Measurements from ENCODE around the gene RAC3. TPM values are rescaled to one million over a fixed set of nuclear protein-coding genes. Genes with fewer than 3 reads are reported as not detected.

The RAC3 gene
- 10.7 TPM in 2 replicates for total RNA-seq

GRCh38 chr17:82031303-82031884 lies at the start of gene RAC3:
RAC3 (plus strand) TSS chr17:82031678; CDS start chr17:82031762, 84 bp downstream.

GRCh38 chr17:82022310-82022980 lies 9.0 kb upstream of the RAC3 start, which contains the start of gene CENPX:
CENPX (minus strand) TSS chr17:82022878; CDS start chr17:82022861, 17 bp downstream.

GRCh38 chr17:82022981-82023446 lies 8.5 kb upstream of the RAC3 start, which contains the start of gene LRRC45:
LRRC45 (plus strand) TSS chr17:82023305; CDS start chr17:82023644, 339 bp downstream.

GRCh38 chr17:82037092-82037888 lies 5.8 kb downstream of the RAC3 start, which contains the start of gene DCXR:
DCXR (minus strand) TSS chr17:82037697; CDS start chr17:82037682, 15 bp downstream.

GRCh38 chr17:82051776-82052637 lies 20.5 kb downstream of the RAC3 start, which contains the start of the genes GPS1 and RFNG:
GPS1 (plus strand) TSS chr17:82051898; CDS start chr17:82051932, 34 bp downstream.
RFNG (minus strand) TSS chr17:82051811; CDS start chr17:82051766, 45 bp downstream.

GRCh38 chr17:82065638-82066303 lies 34.3 kb downstream of the RAC3 start, which contains the start of gene DUS1L:
DUS1L (minus strand) TSS chr17:82065804; CDS start chr17:82065059, 745 bp downstream.

Other genes with a start within 250 kb of the RAC3 start
- gene GCGR, start 227.5 kb upstream of the RAC3 start, total RNA-seq: not detected in 2 replicates
- gene MCRIP1, start 198.4 kb upstream of the RAC3 start, total RNA-seq: 112 and 134 TPM in 2 replicates
- not detected in 2 replicates for gene PPP1R27, start 196.6 kb upstream of the RAC3 start, total RNA-seq
- 517 and 746 TPM in 2 replicates for gene P4HB, start 171.1 kb upstream of the RAC3 start, total RNA-seq
- 99.4 and 99.5 TPM in 2 replicates for gene ARHGDIA, start 160.3 kb upstream of the RAC3 start, total RNA-seq
- 126 and 127 TPM in 2 replicates for gene ALYREF, start 140.1 kb upstream of the RAC3 start, total RNA-seq
- gene ANAPC11, start 140.0 kb upstream of the RAC3 start, total RNA-seq: 87.0 and 103 TPM in 2 replicates
- gene NPB, start 129.4 kb upstream of the RAC3 start, total RNA-seq: 0.09 and 0.11 TPM in 2 replicates
- 18.2 and 25.2 TPM in 2 replicates for gene PCYT2, start 120.3 kb upstream of the RAC3 start, total RNA-seq
- gene SIRT7, start 113.5 kb upstream of the RAC3 start, total RNA-seq: 10.4 and 11.8 TPM in 2 replicates
- gene MAFG, start 103.9 kb upstream of the RAC3 start, total RNA-seq: 13.7 TPM in 2 replicates
- 33.8 and 39.7 TPM in 2 replicates for gene PYCR1, start 94.4 kb upstream of the RAC3 start, total RNA-seq
- not detected in 2 replicates for gene MYADML2, start 84.4 kb upstream of the RAC3 start, total RNA-seq
- gene NOTUM, start 70.5 kb upstream of the RAC3 start, total RNA-seq: under 0.01 TPM in 1 of 2 replicates, not detected in the other
- gene ASPSCR1, start 54.0 kb upstream of the RAC3 start, total RNA-seq: 19.6 and 29.0 TPM in 2 replicates
- 26.2 and 28.1 TPM in 2 replicates for gene CENPX, start 8.8 kb upstream of the RAC3 start, total RNA-seq
- 8.2 and 9.2 TPM in 2 replicates for gene LRRC45, start 8.4 kb upstream of the RAC3 start, total RNA-seq
- gene DCXR, start 6.0 kb downstream of the RAC3 start, total RNA-seq: 26.8 and 33.8 TPM in 2 replicates
- gene RFNG, start 20.1 kb downstream of the RAC3 start, total RNA-seq: 19.3 and 19.6 TPM in 2 replicates
- 66.4 and 72.4 TPM in 2 replicates for gene GPS1, start 20.2 kb downstream of the RAC3 start, total RNA-seq
- gene DUS1L, start 34.1 kb downstream of the RAC3 start, total RNA-seq: 30.2 and 35.2 TPM in 2 replicates
- gene FASN, start 66.6 kb downstream of the RAC3 start, total RNA-seq: 18.1 and 22.5 TPM in 2 replicates
- gene CCDC57, start 181.2 kb downstream of the RAC3 start, total RNA-seq: 3.9 and 5.7 TPM in 2 replicates
- gene SLC16A3, start 197.4 kb downstream of the RAC3 start, total RNA-seq: 40.1 and 71.1 TPM in 2 replicates
- 42.6 and 51.9 TPM in 2 replicates for gene CSNK1D, start 242.0 kb downstream of the RAC3 start, total RNA-seq

Measured in dermis lymphatic vessel endothelial cell (primary cell).